Pancreas (tissue), 10 donors: Measurements from ENCODE around the gene PAGE2. TPM values are rescaled to one million over a fixed set of nuclear protein-coding genes. Genes with fewer than 3 reads are reported as not detected.
"Not testable (repeated sequence)": the region's sequence is repeated elsewhere in the genome, so short reads cannot be mapped to it uniquely, and the experiment has no call there.

Source experiments
- ATAC-seq, 4 donors: fragments of 200-7000 bp; cut with Tn5 transposase; one replicate each; pipeline versions ENCODE4 v1.8.0 to v1.9.1; 2020; ENCODE audit warnings: mild to moderate bottlenecking in 4 of 4, moderate library complexity in 4 of 4
- DNase-seq, 6 donors: peaks; one replicate each; pipeline ENCODE4 v3.0.0-alpha.2; 2020
- FAIRE-seq: peaks from 2 replicates; lab custom pipeline; 2012; peaks lifted over from hg19 to GRCh38; lab: Jason Lieb, UNC
- H3K27ac ChIP-seq, 4 donors: fragments of 200-600 bp; sonication (generic); 1 replicate in 3 of 4; 2 replicates in 1 of 4; pipeline versions ENCODE4 v1.5.0 to v1.8.0; 2020
- H3K27me3 ChIP-seq, 4 donors: fragments of 200-600 bp; one replicate each; pipeline ENCODE4 v1.8.0; 2021
- H3K36me3 ChIP-seq, 3 donors: fragments of 200-600 bp; sonication (generic) in 1 of 3; one replicate each; pipeline versions ENCODE4 v1.5.0 to v1.8.0; 2020 to 2021
- H3K4me1 ChIP-seq, 3 donors: fragments of 200-600 bp; one replicate each; pipeline ENCODE4 v1.8.0; 2021
- H3K4me3 ChIP-seq, 4 donors: fragments of 200-600 bp; sonication (generic) in 2 of 4; one replicate each; pipeline versions ENCODE4 v1.5.0 to v1.8.0; 2020 to 2021
- H3K9me3 ChIP-seq, 4 donors: fragments of 200-600 bp; one replicate each; pipeline ENCODE4 v1.8.0; 2021
- CTCF ChIP-seq, 4 donors: fragments of 200-600 bp; sonication (generic) in 3 of 4; IDR thresholded peaks; one replicate each; pipeline versions ENCODE4 v1.5.0 to v1.8.0; 2021; ENCODE audit warnings: antibody characterized with exemption in 4 of 4
- WGBS, 2 donors: extraction: QIAGEN DNeasy Blood & Tissue Kit; methylation state at CpG; one replicate each; pipeline ENCODE4 v1.1.7; 2013; 5-methylcytosine and 5-hydroxymethylcytosine counted together
- intact Hi-C, 3 donors: fragments of 100-400 bp; cut with DNase I; formaldehyde crosslinking; loops; one replicate each; pipeline versions ENCODE4 v1.11.1 to v1.14.2; 2022
- polyA plus RNA-seq, 2 donors: library from polyadenylated mRNA; stranded (reverse); fragments of 200-250 nt; gene quantifications; one replicate each; pipeline ENCODE4 v1.2.3, GENCODE V29; 2013
- total RNA-seq, 6 donors: library from RNA; stranded (reverse); fragmentation: NEBNext Ultra II Directional in 4 of 6; extraction: Animal tissue kit (Norgen Biotek cat#: 25700) in 4 of 6; gene quantifications; one replicate each; pipeline versions ENCODE4 v1.2.1 to v1.2.4, GENCODE V29; 2021 to 2023
- donor health status: healthy with polysubstance abuse.
- donor health status: DM: no; HTN: no; CAD: no; lungs with moderate emphysema.
- donor health status: DM: no; HTN: no; CAD: no.
- donor health status: control.
- donor health status: control.
- donor health status: Bipolar disorder and iron deficiency.
- donor health status: DM: yes; HTN: yes; CAD: no.
- donor health status: DM: no; HTN: no; CAD: no.
- donor health status: DM: no; HTN: no; CAD: no.
- donor health status: DM: yes; HTN: yes; CAD: no.

The PAGE2 gene
- total and polyA plus RNA-seq, 8 donors: 0.28 TPM; not detected in 7

DNA sequence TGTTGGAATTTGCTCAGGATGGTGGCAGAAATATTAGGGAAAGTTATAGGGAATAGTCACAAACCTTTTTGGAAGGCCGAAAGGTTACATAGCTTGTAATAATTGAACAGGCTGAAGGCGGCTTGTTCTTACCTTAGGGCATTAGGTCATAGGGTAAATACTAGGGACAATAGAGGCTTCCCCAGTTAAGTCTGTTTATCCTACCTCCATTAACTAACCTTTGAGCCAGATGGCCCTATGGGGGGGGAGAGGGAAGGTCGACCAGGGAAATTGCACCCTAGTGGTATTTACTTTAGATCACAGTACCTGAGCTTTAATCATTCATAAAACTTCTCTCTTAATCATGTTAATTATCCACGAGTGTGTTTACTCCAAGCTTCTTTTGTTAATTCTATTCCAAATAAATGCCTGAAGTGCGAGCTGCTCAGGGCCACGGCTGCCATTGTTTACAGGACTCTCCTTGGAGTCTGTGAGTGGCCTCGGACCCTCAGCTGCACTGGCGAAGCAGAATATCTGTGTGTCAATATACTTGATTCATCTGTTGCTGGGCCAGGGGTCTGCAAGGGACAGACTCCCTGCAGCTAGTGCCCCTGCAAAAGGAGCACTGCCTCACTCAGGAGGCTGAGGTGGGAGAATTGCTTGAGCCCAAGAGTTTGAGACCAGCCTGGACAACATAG lies 22.9 kb downstream of the PAGE2 start:
- H3K27me3 ChIP-seq: peaks cover 0 to 5% (median 0%) of the 10 kb centered on the region in 4 donors
- no peaks in the 10 kb centered on the region for H3K36me3 ChIP-seq
- DNase-seq: no peak
- H3K4me3 ChIP-seq: no peak overlapping the region
- no peaks in the 10 kb centered on the region for H3K9me3 ChIP-seq
- 41% methylated on average over 8 of the region's 8 CpGs for WGBS, 2 donors
- no peaks in the 10 kb centered on the region for H3K4me1 ChIP-seq
- no peak for TF ChIP-seq CTCF (IDR thresholded peaks at IDR 0.05)
- ATAC-seq: no peak
- intact Hi-C loops: no loop called here
- no peak overlapping the region for H3K27ac ChIP-seq
- no peak for FAIRE-seq

DNA sequence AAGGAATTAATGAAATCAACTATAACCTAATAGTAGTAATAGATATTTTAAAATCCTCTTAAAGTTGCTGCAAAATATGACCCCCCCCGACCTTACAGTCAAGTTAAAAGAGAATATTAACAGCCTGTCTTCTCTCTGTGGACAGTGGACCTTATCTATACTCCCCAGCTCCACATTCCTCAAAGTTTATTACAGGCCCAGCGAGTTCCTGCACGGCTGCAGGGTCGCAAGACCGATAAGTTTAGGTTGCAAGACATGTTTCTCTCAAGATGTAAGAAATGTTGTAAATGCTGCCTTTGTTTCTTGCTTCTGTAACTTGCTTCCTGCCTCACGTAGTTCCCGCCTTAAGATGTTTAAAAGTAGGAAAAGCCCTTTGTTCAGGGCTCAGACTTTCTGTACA lies 27.8 kb downstream of the PAGE2 start:
- FAIRE-seq, H3K4me3 ChIP-seq, DNase-seq, H3K9me3 ChIP-seq, H3K27me3 ChIP-seq, ATAC-seq, H3K36me3 ChIP-seq, H3K4me1 ChIP-seq, H3K27ac ChIP-seq, intact Hi-C loops: not testable (repeated sequence)
- WGBS, 2 donors: 48 to 60% methylated on average over 7 of the region's 7 CpGs

GRCh38 chrX:55118574-55118973 lies 29.8 kb downstream of the PAGE2 start:
- Histone ChIP-seq H3K4me3 (no peak overlapping the region), H3K27me3 (no peaks in the 10 kb centered on the region), H3K36me3 (no peaks in the 10 kb centered on the region), H3K27ac (no peak overlapping the region), H3K4me1 (no peaks in the 10 kb centered on the region), H3K9me3 (no peaks in the 10 kb centered on the region)
- TF ChIP-seq CTCF (IDR thresholded peaks at IDR 0.05): no peak
- ATAC-seq: no peak
- 61 to 86% methylated on average over 3 of the region's 3 CpGs for WGBS, 2 donors
- DNase-seq: no peak
- intact Hi-C loops: no loop called here
- FAIRE-seq: no peak

DNA sequence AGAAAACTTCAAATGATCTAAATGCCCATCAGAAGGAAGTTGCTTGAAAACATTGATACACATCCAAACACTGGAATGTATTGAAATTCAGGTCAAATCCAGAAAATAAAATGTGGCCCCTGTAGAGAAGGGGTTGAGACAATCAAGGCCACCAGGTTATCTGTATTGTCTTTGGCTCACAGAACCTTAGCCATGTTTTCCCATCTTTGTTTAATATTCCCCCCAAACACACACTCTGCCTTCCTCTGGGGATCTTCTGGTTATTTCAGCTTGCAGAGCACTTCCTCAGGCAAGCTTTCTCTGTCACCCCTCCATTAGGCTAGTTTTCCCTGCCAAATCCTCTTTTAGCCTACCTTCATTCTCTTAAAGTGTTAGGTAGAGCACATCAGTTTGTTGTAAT lies 30.5 kb downstream of the PAGE2 start:
- ATAC-seq (no peak), DNase-seq (no peak), FAIRE-seq (no peak)
- Histone ChIP-seq H3K36me3 (no peaks in the 10 kb centered on the region), H3K27ac (no peak overlapping the region), H3K27me3 (no peaks in the 10 kb centered on the region), H3K9me3 (no peaks in the 10 kb centered on the region), H3K4me3 (no peak overlapping the region), H3K4me1 (no peaks in the 10 kb centered on the region)
- intact Hi-C loops: no loop called here
- no peak for TF ChIP-seq CTCF (IDR thresholded peaks at IDR 0.05)

- no peak overlapping the region for H3K4me3 ChIP-seq
- H3K27ac ChIP-seq: no peak overlapping the region
- DNase-seq (no peak), ATAC-seq (no peak), FAIRE-seq (no peak)
- 43 to 59% methylated on average over 1 of the region's 1 CpG for WGBS, 2 donors
- no peaks in the 10 kb centered on the region for H3K4me1 ChIP-seq
- H3K9me3 ChIP-seq: no peaks in the 10 kb centered on the region
- intact Hi-C loops: no loop called here
- peaks cover 0 to 3% (median 0%) of the 10 kb centered on the region in 4 donors for H3K27me3 ChIP-seq
- no peaks in the 10 kb centered on the region for H3K36me3 ChIP-seq
- TF ChIP-seq CTCF (IDR thresholded peaks at IDR 0.05): no peak
These were observed 30.9 kb downstream of the PAGE2 start for GRCh38 chrX:55119712-55120111.
